ENCODE data around the gene COQ4.

Gene COQ4

GRCh38 chr9:128339761-128340690 lies 17.4 kb downstream of the COQ4 start, which contains the start of gene SLC27A4:
SLC27A4 (plus strand) TSS chr9:128340527; CDS start chr9:128343133, 2,606 bp downstream.
- Histone ChIP-seq H3K36me3 (ENCODE audit: insufficient read depth, low read length) (peaks cover 30% of the 10 kb centered on the region), H3K9me3 (ENCODE audit: low read length) (no peaks in the 10 kb centered on the region), H2AFZ (ENCODE audit: low read depth, low read length) (peak within 1 kb of the TSS; percentile 71), H3K27me3 (ENCODE audit: insufficient read depth, low read length) (no peaks in the 10 kb centered on the region), H3K4me3 (ENCODE audit: low read length) (peak within 1 kb of the TSS; percentile 65), H3K4me1 (ENCODE audit: insufficient read depth, low read length) (peaks cover 6% of the 10 kb centered on the region)

- H3K27me3 ChIP-seq (ENCODE audit: insufficient read depth, low read length), result no peaks in the 10 kb centered on the region
- peaks cover 38% of the 10 kb centered on the region for H3K36me3 ChIP-seq (ENCODE audit: insufficient read depth, low read length)
- H2AFZ ChIP-seq (ENCODE audit: low read depth, low read length), result peak overlapping the region; percentile 42
- H3K4me1 ChIP-seq (ENCODE audit: insufficient read depth, low read length), result peaks cover 6% of the 10 kb centered on the region
- no peaks in the 10 kb centered on the region for H3K9me3 ChIP-seq (ENCODE audit: low read length)
- H3K4me3 ChIP-seq (ENCODE audit: low read length), result peak overlapping the region; percentile 65
Observed at GRCh38 chr9:128340691-128341434, 18.2 kb downstream of the COQ4 start.

- Histone ChIP-seq H2AFZ (ENCODE audit: low read depth, low read length) (peak overlapping the region; percentile 42), H3K27me3 (ENCODE audit: insufficient read depth, low read length) (no peaks in the 10 kb centered on the region), H3K4me3 (ENCODE audit: low read length) (peak overlapping the region; percentile 65), H3K4me1 (ENCODE audit: insufficient read depth, low read length) (peaks cover 6% of the 10 kb centered on the region), H3K9me3 (ENCODE audit: low read length) (no peaks in the 10 kb centered on the region), H3K36me3 (ENCODE audit: insufficient read depth, low read length) (peaks cover 40% of the 10 kb centered on the region)
Observed at GRCh38 chr9:128341435-128341849, 18.8 kb downstream of the COQ4 start.

- Histone ChIP-seq H3K27me3 (ENCODE audit: insufficient read depth, low read length) (no peaks in the 10 kb centered on the region), H3K4me1 (ENCODE audit: insufficient read depth, low read length) (peaks cover 6% of the 10 kb centered on the region), H2AFZ (ENCODE audit: low read depth, low read length) (no peak overlapping the region), H3K9me3 (ENCODE audit: low read length) (no peaks in the 10 kb centered on the region), H3K4me3 (ENCODE audit: low read length) (no peak overlapping the region), H3K36me3 (ENCODE audit: insufficient read depth, low read length) (peaks cover 54% of the 10 kb centered on the region)
Observed at GRCh38 chr9:128342971-128343680, 20.5 kb downstream of the COQ4 start.

- Histone ChIP-seq H3K9me3 (ENCODE audit: low read length) (no peaks in the 10 kb centered on the region), H3K36me3 (ENCODE audit: insufficient read depth, low read length) (peaks cover 60% of the 10 kb centered on the region), H3K4me1 (ENCODE audit: insufficient read depth, low read length) (peaks cover 6% of the 10 kb centered on the region), H2AFZ (ENCODE audit: low read depth, low read length) (no peak overlapping the region), H3K27me3 (ENCODE audit: insufficient read depth, low read length) (no peaks in the 10 kb centered on the region), H3K4me3 (ENCODE audit: low read length) (no peak overlapping the region)
Observed at GRCh38 chr9:128343855-128344254, 21.2 kb downstream of the COQ4 start.

GRCh38 chr9:128344931-128345605 lies 22.4 kb downstream of the COQ4 start:
- Histone ChIP-seq H2AFZ (ENCODE audit: low read depth, low read length) (no peak overlapping the region), H3K27me3 (ENCODE audit: insufficient read depth, low read length) (no peaks in the 10 kb centered on the region), H3K9me3 (ENCODE audit: low read length) (no peaks in the 10 kb centered on the region), H3K4me1 (ENCODE audit: insufficient read depth, low read length) (peaks cover 6% of the 10 kb centered on the region), H3K36me3 (ENCODE audit: insufficient read depth, low read length) (peaks cover 72% of the 10 kb centered on the region), H3K4me3 (ENCODE audit: low read length) (no peak overlapping the region)

GRCh38 chr9:128349125-128349524 lies 26.5 kb downstream of the COQ4 start:
- Histone ChIP-seq H3K27me3 (ENCODE audit: insufficient read depth, low read length) (no peaks in the 10 kb centered on the region), H2AFZ (ENCODE audit: low read depth, low read length) (no peak overlapping the region), H3K4me1 (ENCODE audit: insufficient read depth, low read length) (no peaks in the 10 kb centered on the region), H3K9me3 (ENCODE audit: low read length) (no peaks in the 10 kb centered on the region), H3K4me3 (ENCODE audit: low read length) (no peak overlapping the region), H3K36me3 (ENCODE audit: insufficient read depth, low read length) (peaks cover 73% of the 10 kb centered on the region)

- no peak overlapping the region for H3K4me3 ChIP-seq (ENCODE audit: low read length)
- H3K9me3 ChIP-seq (ENCODE audit: low read length), result no peaks in the 10 kb centered on the region
- no peaks in the 10 kb centered on the region for H3K4me1 ChIP-seq (ENCODE audit: insufficient read depth, low read length)
- H3K27me3 ChIP-seq (ENCODE audit: insufficient read depth, low read length), result no peaks in the 10 kb centered on the region
- H3K36me3 ChIP-seq (ENCODE audit: insufficient read depth, low read length), result peaks cover 70% of the 10 kb centered on the region
- no peak overlapping the region for H2AFZ ChIP-seq (ENCODE audit: low read depth, low read length)
Observed at GRCh38 chr9:128349772-128350171, 27.1 kb downstream of the COQ4 start.

GRCh38 chr9:128355451-128355850 lies 32.8 kb downstream of the COQ4 start:
- Histone ChIP-seq H3K4me1 (ENCODE audit: insufficient read depth, low read length) (no peaks in the 10 kb centered on the region), H3K27me3 (ENCODE audit: insufficient read depth, low read length) (no peaks in the 10 kb centered on the region), H2AFZ (ENCODE audit: low read depth, low read length) (no peak overlapping the region), H3K4me3 (ENCODE audit: low read length) (no peak overlapping the region), H3K9me3 (ENCODE audit: low read length) (no peaks in the 10 kb centered on the region), H3K36me3 (ENCODE audit: insufficient read depth, low read length) (peaks cover 45% of the 10 kb centered on the region)

GRCh38 chr9:128358090-128358489 lies 35.5 kb downstream of the COQ4 start:
- H3K4me1 ChIP-seq (ENCODE audit: insufficient read depth, low read length), result peaks cover 14% of the 10 kb centered on the region
- peaks cover 35% of the 10 kb centered on the region for H3K36me3 ChIP-seq (ENCODE audit: insufficient read depth, low read length)
- no peaks in the 10 kb centered on the region for H3K9me3 ChIP-seq (ENCODE audit: low read length)
- no peak overlapping the region for H3K4me3 ChIP-seq (ENCODE audit: low read length)
- H2AFZ ChIP-seq (ENCODE audit: low read depth, low read length), result no peak overlapping the region
- no peaks in the 10 kb centered on the region for H3K27me3 ChIP-seq (ENCODE audit: insufficient read depth, low read length)

GRCh38 chr9:128358861-128359260 lies 36.2 kb downstream of the COQ4 start:
- H3K36me3 ChIP-seq (ENCODE audit: insufficient read depth, low read length), result peaks cover 30% of the 10 kb centered on the region
- peaks cover 20% of the 10 kb centered on the region for H3K4me1 ChIP-seq (ENCODE audit: insufficient read depth, low read length)
- no peaks in the 10 kb centered on the region for H3K27me3 ChIP-seq (ENCODE audit: insufficient read depth, low read length)
- H3K4me3 ChIP-seq (ENCODE audit: low read length), result no peak overlapping the region
- no peaks in the 10 kb centered on the region for H3K9me3 ChIP-seq (ENCODE audit: low read length)
- H2AFZ ChIP-seq (ENCODE audit: low read depth, low read length), result no peak overlapping the region

GRCh38 chr9:128360826-128361225 lies 38.2 kb downstream of the COQ4 start:
- H3K27me3 ChIP-seq (ENCODE audit: insufficient read depth, low read length), result no peaks in the 10 kb centered on the region
- H2AFZ ChIP-seq (ENCODE audit: low read depth, low read length), result no peak overlapping the region
- H3K4me3 ChIP-seq (ENCODE audit: low read length), result no peak overlapping the region
- H3K9me3 ChIP-seq (ENCODE audit: low read length), result no peaks in the 10 kb centered on the region
- H3K36me3 ChIP-seq (ENCODE audit: insufficient read depth, low read length), result peaks cover 21% of the 10 kb centered on the region
- H3K4me1 ChIP-seq (ENCODE audit: insufficient read depth, low read length), result peaks cover 35% of the 10 kb centered on the region
